GM04503 (cell line): ENCODE data around the gene CCDC6.

ENCODE experiments used
- DNase-seq: peaks from one replicate; pipeline ENCODE4 v3.0.0-alpha.2; 2012; ENCODE audit warnings: low read depth

Gene CCDC6

DNA sequence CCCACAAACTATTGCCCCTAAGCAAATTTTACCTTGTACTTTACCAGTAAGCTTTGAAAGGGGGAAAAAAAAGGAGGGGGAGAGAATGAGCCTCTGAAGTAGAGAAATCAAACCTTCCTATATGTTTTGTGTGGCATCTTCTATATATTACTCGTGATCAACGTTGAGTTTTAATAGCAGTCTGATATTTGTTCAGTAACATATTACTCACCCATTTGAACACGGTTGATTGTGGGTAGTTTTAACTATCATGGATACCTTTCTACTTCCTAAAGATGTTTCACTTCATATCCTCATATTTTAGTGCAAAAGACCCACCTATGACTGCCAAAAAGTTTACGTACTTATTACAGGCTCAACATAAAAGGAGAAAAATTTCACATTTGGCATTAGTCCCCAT is 54.5 kb downstream of the CCDC6 start:
- no peak for DNase-seq

DNA sequence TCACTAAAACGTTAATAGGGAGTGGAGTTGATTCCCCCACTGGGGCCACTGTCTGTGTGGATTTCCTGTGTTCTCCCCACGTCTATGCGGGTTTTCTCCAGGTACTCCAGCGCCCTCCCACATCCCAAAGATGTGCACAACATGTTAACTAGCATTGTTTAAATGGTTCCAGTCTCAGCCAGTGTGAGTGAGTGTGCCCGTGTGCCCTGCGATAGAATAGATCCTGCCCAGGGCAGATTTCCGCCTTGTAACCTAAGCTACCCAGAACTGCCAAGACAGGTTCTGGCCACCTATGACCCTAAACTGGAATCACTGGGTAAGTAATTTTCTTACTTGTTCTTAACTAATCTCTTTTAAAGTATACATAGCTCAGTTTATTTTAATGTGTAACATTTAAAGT is 58.5 kb downstream of the CCDC6 start:
- no peak for DNase-seq

DNA sequence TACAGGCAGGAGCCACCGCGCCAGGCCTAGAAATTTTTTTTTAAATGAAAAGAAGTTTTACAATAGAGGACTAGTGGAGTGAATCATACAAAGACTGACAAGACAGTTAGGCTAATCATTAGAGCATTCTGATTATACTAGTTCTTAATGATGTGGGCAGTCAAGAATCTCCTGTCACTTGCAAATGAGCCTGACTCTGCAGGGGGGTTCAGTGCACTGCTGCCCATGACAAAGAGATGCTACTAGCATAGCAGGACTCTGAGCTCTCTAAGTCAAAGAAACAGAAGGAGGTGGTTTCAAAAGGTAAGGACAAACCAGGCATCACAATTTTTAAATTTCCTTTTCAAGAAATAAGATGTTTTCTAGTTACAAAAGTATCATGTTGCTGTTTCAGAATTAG is 59.0 kb downstream of the CCDC6 start:
- DNase-seq, result no peak

DNA sequence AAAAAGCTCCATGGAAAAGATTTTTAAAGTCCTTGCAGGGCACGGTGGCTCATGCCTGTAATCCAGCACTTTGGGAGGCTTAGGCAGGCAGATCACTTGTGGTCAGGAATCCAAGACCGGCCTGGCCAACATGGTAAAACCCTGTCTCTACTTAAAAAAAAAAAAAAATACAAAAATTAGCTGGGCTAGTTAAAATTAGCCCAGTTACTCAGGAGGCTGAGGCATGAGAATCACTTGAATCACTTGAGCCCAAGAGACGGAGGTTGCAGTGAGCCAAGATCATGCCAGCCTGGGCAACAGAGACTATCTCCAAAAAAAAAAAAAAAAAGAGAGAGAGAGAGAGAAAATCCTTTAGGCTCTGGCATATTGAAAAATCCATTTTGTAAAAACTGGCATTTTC is 61.9 kb downstream of the CCDC6 start:
- DNase-seq, result no peak

DNA sequence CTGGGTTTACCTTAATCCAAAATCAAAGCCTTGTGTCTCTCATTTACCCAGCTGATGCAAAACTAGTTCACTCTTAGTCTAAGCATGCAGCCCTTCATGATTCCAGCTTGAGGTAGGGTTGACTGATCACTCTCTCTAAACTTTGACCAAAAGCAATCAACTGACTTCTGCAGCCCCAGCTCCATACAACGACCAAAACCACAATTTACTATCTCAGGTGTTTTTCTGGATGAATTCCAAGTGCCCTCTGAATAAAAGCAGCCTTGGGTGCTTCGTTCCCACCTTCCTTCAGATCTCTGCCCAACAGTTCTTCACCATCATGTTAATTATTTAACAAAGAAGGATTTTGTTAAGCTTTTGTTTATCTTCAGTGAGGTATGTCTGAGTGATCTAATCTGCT is 62.6 kb downstream of the CCDC6 start:
- DNase-seq, result no peak

DNA sequence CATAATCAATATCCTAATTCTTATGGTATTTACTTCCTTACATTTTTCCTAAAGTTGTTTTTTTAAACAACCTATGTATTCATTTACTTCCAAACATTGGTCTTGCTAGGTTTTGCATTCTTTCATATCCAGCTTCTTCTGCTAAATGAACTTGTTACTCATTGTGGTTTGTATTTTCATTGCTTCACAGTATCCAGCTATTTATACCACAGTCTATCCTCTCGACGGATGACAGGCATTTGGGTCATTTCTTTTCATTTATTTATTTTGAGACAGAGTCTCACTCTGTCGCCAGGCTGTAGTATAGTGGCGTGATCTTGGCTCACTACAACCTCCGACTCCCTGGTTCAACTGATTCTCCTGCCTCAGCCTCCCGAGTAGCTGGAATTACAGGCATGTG is 66.8 kb downstream of the CCDC6 start:
- DNase-seq, result peak; percentile 36

DNA sequence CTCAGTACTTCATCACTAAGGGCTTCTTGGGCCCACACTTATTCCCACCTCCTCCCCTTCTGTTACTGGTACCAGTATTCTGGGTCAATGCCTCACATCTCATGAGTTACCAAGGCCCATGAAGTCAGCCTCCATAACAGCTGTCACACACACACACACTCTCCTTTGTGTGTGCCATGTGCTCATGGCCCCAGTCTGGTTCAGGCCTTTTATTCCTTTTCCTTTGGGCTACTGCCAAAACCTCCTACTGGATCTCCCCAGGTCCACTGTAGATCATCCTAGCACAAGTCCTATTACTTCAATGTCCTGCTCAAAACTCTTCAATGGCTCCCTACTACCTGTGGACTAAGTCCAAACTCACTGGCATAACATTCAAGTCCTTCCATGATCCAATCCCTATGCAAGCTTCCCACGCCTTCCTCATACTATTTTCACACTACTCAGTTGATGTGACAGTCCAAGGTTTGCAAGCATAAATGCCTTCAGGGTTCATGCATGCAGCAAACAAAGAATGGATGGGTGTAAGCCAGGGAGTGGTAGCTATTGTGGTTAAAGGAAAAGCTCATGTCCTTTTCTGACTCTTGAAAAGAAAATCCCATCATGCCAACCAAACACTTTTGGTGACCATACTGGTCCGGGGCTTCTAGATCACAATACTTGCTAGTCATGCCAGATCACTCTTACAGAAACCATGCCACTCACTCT is 68.1 kb downstream of the CCDC6 start:
- DNase-seq, result no peak

DNA sequence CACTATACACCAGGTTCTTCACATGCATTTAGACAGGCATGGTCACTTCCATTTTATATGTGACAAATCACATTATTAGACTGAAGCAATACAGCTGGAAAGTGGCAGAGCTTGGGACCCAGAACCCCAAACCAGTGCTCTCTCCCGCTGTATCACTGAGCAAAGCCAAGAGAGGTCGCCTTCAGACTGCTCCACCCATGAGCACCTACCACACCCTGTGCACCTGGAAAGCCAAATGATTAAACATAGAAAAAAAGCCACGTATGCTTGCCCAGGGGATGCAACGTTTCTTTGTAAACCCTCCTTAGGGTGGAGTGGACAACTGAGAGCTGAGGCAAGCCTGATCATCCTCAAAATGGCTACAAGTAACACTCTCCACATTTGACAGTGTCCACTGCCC is 72.5 kb downstream of the CCDC6 start:
- no peak for DNase-seq

DNA sequence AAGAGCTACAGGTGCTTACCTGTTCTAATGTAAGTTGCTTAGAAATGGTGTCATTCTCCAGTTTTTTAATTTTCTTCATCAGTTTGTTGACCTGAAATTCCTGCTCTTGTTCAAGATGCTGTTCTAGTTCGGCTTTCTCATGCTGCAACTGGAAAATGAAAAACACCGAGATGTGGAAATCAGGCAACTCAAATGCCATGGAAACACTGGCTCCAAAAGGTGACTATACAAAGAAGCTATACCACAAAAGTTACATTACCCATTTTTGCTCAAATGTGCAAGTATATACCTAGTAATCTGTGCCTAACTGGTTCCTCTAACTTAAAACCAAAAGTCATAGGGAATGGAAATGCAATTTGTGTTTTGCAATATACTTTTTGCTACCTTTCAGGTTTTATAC is 73.8 kb downstream of the CCDC6 start:
- no peak for DNase-seq

DNA sequence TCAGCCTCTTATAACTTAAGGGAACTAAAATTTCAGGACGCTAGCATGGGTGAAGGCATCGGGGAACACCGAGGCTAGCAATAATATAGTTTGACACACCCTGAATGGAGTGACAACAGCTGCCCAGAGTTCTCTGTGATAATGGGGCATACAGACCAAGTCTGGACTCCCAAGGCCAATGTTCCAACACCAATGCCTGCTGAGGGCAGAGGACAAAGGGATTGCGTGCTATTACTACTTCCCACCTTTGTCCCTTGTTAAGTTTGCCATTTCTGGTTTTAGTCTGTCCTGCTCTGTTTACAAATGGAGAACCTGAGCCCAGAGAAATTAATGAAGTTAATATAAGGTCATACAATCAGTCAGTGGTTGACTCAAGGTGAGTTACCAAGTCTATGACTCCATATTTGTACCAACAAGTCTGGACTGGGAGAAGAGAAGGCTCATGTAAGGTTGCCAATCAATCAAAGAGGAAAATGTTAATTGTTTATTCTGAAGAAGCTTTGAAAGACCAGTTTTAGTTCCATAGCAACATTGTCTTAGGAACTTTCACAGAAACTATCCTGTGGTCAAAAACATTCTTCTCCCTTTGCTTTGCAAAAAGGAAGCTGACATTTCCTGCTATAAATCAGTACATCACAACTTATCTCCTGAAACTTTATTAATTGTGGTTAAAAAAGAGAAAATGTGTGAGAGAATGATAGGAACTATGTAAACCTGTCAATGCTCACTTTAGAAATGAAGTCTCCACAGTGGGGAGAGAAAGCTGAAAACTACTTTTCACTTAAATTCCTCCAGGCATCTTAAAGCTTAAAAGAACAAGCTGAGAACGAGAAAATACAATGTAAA is 74.5 kb downstream of the CCDC6 start:
- no peak for DNase-seq

DNA sequence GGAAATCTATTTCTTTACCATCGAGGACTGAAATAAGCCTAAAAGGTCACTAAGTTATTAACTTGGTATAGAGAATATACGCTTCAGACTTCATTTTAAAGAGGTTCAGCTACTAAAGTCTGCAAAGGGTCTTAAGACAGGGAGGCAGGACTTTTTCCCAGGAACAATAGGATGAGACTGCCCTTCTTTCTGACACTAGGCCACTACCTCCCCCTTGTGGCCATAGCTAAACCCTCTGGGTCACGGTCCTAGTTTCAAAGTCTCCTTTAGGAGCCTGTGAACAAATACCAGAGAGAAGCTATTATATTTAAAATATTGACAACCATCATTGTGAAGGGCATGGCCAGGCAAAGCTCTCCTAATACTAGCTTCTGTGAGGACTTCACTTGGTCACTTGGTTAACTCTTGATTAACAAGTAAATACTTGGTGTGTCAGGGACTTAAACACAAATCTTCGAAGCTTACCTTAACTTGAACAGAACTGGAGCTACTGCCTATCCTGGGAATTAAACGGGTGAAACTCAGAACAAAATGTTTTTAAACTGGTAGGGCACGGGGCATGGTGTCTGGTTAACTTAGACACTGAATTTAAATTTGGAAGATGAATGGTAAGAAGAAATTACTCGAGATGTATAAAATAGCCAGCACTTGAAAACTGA is 75.6 kb downstream of the CCDC6 start:
- DNase-seq, result peak; percentile 8

DNA sequence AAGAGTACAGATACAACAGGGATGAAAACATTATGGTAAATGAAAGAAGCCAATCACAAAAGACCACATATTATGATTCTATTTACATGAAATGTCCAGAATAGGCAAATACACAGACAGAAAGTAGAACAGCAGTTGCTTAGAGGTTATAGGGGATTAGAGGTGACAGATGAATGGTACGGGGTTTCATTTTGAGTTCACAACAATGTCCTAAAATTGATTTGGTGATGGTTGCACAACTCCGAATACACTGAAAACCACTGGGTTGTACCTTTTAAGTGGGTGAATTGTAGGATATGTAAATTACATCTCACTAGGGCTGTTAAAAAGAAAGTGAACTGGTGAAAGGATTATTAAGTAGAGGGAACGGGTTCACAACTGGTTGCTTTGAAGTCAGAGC is 76.8 kb downstream of the CCDC6 start:
- DNase-seq, result no peak

DNA sequence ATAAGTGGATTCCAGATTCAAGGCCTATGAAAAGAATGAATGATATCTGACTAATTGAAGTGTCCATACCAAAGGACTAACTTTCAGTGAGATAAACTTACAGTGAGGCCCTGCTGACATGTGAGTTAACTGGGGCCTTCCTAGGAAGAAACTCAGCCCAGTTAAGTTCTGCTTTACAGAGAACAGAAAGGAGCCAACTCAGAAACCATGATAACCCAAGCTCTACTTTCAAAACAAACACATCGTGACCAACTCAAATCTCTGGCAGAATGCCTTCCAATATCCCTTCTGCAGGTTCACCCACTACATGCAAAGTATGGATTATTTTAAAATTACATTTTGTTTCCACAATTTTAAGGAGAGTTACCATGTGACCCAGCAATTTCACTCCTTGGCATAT is 77.3 kb downstream of the CCDC6 start:
- DNase-seq, result no peak

DNA sequence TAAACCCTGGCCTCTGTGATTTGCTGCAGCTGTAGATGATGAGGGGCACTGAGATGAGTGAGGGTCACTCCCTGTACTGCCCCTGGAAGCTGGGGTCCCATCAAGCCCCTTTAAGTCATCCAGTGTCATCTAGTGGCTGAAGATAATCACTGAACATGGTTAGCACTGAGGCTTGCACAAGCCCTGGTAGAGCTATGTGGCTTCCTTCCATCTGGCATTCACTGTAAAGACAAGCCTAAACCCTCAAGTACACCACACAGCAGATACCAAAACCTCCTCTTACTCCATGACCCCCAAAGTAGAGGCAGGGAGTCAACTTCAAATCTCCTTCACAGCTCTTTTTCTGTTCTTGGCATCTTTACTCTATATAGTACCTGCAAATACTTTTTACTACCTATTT is 80.4 kb downstream of the CCDC6 start:
- DNase-seq, result no peak

DNA sequence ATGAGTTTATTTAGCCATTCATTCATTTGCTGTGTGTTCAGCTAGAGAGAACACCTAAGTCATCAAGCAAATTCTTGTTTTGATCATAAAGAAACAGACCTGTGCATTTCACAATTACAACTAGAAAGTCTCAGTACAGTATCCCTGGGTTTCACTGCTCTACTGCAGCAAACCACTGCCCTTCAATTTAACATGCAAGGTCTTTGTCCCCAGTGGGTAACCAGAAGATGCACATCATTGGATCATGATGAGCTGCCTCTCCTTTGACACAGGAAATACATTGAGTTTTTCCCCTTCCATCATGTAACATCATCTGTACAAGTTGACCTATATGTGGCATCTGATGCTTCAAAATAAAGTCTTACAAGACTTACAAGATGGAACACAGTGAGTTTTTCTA is 82.6 kb downstream of the CCDC6 start:
- no peak for DNase-seq

DNA sequence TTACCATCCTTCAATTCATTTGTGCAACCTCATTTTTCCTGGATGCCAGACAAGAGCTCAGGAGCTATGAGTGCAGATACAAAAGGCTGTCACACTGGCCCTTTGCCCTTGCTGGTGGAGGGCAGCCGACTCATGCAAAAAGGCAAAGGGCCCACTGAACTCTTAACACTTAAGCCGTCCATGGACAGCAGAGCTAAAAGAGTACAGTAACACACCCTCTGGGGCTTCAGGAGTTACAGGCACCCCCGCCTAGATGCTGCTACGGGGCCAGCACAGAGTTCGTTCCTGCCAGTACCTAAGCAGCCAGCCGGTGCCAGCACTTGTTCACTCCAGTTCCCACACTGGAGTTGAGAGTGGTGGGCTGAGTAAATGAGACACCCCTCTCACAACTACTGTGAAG is 83.2 kb downstream of the CCDC6 start:
- no peak for DNase-seq

DNA sequence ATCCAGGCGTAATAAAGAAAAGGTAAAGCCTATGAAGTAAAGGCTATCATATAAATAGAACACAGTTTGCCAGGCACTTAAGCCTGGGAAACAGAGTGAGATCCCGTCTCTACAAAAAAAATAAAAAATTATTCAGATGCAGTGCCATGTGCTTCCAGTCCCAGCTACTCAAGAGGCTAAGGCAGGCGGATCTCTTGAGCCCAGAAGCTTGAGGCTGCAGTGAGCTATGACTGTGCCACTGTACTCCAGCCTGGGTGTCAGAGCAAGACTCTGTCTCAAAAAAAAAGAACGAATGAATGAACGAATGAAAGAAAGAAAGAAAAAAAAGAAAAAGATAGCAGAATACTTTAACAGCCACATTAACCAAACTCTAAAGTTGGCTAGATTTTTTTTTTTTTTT is 85.9 kb downstream of the CCDC6 start:
- DNase-seq, result no peak

DNA sequence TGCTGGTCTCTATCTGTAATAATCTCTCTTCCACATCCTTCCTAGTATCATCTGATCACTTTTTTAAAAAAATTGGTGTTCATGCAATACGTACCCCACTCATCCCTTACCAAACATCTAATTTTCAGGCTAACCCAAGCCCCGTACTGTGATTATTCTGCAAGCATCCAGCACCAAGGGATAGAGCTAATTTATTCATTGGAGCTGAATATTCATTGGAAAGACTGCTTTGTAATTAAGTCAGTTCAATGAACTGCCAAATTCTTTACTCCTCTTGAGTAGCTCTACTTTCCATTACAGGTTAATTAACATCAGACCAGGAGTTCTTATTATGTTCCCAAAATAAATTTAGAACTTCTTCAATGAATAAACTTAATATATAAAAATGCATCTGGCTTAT is 86.7 kb downstream of the CCDC6 start:
- DNase-seq, result no peak

DNA sequence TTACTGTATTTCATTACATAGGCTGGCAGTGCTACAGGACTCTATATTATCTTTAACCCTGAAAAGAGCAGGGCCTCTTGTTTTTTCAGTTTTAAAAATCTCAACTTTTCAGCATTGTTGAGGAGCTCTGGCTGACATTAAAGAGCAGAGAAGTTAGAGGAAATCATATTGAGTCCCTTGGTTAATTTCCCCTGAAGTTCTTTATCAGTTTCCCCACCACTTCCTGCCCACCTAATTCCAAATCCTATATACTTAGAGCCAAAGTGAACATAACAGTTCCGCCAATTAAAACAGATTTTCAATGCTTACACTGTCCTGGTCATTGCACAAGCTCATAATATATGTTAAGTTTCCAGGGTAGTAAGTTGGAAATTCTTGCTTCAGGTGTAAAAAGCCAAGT is 87.1 kb downstream of the CCDC6 start:
- no peak for DNase-seq

DNA sequence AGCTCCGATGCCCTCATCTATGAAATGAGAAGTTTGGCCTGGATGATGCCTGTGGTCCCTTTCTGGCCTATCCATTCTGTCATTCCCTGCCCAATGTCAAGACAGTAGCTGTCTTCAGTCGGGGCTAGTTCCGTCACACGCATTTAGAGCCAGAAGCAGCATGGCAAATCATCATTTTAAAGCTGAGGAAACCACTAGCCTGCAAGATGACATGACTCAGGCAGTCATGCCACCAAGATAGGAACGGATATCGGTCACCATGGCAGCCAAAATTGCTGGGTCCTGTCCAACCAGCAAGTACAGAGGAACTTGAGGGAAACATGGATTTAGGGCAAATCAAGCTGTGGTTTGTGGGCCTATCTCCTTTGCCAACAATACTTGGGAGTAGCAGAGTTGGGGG is 88.6 kb downstream of the CCDC6 start:
- DNase-seq, result no peak

DNA sequence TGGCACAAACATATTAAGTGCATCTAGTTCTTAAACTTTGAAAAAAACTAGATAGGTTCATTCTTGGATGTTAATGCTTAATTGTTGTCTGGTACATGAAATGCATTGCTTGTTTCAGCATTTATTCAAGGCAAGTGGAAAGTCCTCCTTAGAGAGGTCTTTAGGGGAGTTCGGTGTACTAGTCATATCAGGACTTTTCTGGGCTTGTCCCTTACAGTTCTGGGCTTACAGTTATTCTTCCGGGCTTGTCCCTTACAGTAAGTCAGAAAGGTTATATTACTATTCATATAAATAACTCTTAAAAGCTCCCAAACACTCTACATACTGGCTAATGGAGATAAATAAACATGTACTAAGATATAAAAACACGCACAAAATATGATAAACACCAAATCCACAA is 91.5 kb downstream of the CCDC6 start:
- DNase-seq, result no peak

DNA sequence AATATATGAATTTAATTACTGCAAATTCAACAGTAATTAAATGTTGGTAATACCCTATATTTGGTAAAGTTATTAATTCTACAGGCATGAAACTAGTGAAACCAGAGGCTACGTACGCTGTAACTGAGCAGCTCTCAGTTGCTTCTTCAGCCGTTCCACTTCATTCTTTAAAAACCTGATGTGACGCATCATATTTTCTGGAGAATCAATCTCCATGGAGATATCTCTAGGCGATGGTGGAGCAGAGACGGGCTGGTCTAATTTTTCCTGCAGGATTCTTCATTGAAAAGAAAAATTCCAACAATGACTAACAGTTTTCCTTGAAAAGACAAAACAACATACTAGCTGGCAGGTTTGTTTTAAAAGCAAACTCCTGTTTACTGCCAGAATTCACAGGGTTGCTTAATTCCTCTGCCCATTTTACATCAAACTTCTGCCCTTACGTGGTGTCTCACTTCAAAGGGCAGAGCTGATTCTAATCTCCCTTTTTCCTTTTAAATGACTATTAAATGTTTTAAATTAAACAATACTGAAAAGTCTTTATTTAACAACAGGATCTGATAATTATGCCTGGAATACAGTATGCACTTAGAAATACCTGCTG is 93.7 kb downstream of the CCDC6 start:
- DNase-seq, result no peak

DNA sequence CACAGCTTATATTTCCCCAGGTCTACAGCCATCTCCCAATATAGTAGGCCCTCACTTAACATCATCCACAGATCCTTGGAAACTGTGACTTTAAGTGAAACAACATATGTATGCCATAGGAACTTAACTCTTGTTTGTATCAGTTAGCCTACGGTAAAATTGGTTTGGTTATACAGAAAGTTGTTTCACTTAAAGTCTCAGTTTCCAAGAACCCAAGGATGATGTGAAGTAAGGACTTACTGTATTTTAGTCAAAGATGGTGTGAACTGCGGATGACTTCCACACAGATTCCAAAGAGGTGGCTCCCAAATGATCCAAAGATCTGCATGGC is 96.7 kb downstream of the CCDC6 start:
- no peak for DNase-seq
